Trophoblast cell (in vitro differentiated cells and primary cell): ENCODE data around the gene SOD2.

ENCODE experiments used
- DNase-seq, 2 donors: peaks; one replicate each; pipeline ENCODE4 v3.0.0-alpha.2; 2016
- H2AFZ ChIP-seq: 2 replicates; pipeline ENCODE4 v1.6.1; 2013; ENCODE audit warnings: low read length, moderate library complexity, mild to moderate bottlenecking; ENCODE audit not compliant: insufficient read depth, poor library complexity
- H2AK5ac ChIP-seq: 2 replicates; pipeline ENCODE4 v1.6.1; 2013; ENCODE audit warnings: mild to moderate bottlenecking, low read length
- H2BK120ac ChIP-seq: 2 replicates; pipeline ENCODE4 v1.6.1; 2013; ENCODE audit warnings: low read length, mild to moderate bottlenecking, moderate library complexity; ENCODE audit not compliant: insufficient read depth, poor library complexity
- H2BK12ac ChIP-seq: 2 replicates; pipeline ENCODE4 v1.6.1; 2013; ENCODE audit warnings: mild to moderate bottlenecking, low read length, moderate library complexity
- H2BK5ac ChIP-seq: 2 replicates; pipeline ENCODE4 v1.6.1; 2013; ENCODE audit warnings: low read length, low read depth, moderate library complexity, mild to moderate bottlenecking; ENCODE audit not compliant: poor library complexity
- H3K14ac ChIP-seq: 2 replicates; pipeline ENCODE4 v1.6.1; 2013; ENCODE audit warnings: mild to moderate bottlenecking, low read length
- H3K18ac ChIP-seq: 2 replicates; pipeline ENCODE4 v1.6.1; 2013; ENCODE audit warnings: mild to moderate bottlenecking, low read length
- H3K23ac ChIP-seq: 2 replicates; pipeline ENCODE4 v1.6.1; 2013; ENCODE audit warnings: low read length
- H3K27ac ChIP-seq: 2 replicates; pipeline ENCODE4 v1.5.1; 2013; ENCODE audit warnings: low read depth, mild to moderate bottlenecking, inconsistent platforms, low read length, moderate library complexity
- H3K27me3 ChIP-seq: 2 replicates; pipeline ENCODE4 v1.6.1; 2013; ENCODE audit warnings: inconsistent platforms, mild to moderate bottlenecking, low read length, moderate library complexity; ENCODE audit not compliant: insufficient read depth
- H3K36me3 ChIP-seq, 2 experiments: 1 replicate in 1 of 2; 2 replicates in 1 of 2; pipeline ENCODE4 v1.6.1; 2013; ENCODE audit warnings: low read length in 2 of 2, mild to moderate bottlenecking in 2 of 2, moderate library complexity in 1 of 2; ENCODE audit not compliant: insufficient read depth in 2 of 2, control insufficient read depth in 1 of 2
- H3K4ac ChIP-seq: 2 replicates; pipeline ENCODE4 v1.6.1; 2013; ENCODE audit warnings: low read depth, mild to moderate bottlenecking, low read length, moderate library complexity
- H3K4me1 ChIP-seq, 2 experiments: 1 replicate in 1 of 2; 2 replicates in 1 of 2; pipeline ENCODE4 v1.6.1; 2013; ENCODE audit warnings: low read length in 2 of 2, mild to moderate bottlenecking in 2 of 2, moderate library complexity in 1 of 2; ENCODE audit not compliant: insufficient read depth in 2 of 2, control insufficient read depth in 1 of 2
- H3K4me2 ChIP-seq: 2 replicates; pipeline ENCODE4 v1.6.1; 2013; ENCODE audit warnings: inconsistent platforms, mild to moderate bottlenecking, low read length, moderate library complexity
- H3K4me3 ChIP-seq: 2 replicates; pipeline ENCODE4 v1.5.1; 2013; ENCODE audit warnings: mild to moderate bottlenecking, low read depth, low read length, inconsistent platforms
- H3K79me1 ChIP-seq: one replicate; pipeline ENCODE4 v1.6.1; 2013; ENCODE audit warnings: low read length
- H3K79me2 ChIP-seq: 2 replicates; pipeline ENCODE4 v1.6.1; 2013; ENCODE audit warnings: low read length, mild to moderate bottlenecking; ENCODE audit not compliant: control insufficient read depth, insufficient read depth, poor library complexity
- H3K9ac ChIP-seq: 2 replicates; pipeline ENCODE4 v1.6.1; 2013; ENCODE audit warnings: mild to moderate bottlenecking, low read length
- H3K9me3 ChIP-seq: 2 replicates; pipeline ENCODE4 v1.6.1; 2013; ENCODE audit warnings: low read depth, mild to moderate bottlenecking, control low read depth, inconsistent platforms, low read length; ENCODE audit not compliant: insufficient read depth
- H4K12ac ChIP-seq: 2 replicates; pipeline ENCODE4 v1.6.1; 2013; ENCODE audit warnings: low read depth, mild to moderate bottlenecking, low read length, moderate library complexity
- H4K8ac ChIP-seq: 2 replicates; pipeline ENCODE4 v1.6.1; 2013; ENCODE audit warnings: low read depth, mild to moderate bottlenecking, low read length, moderate library complexity
- H4K91ac ChIP-seq: one replicate; pipeline ENCODE4 v1.6.1; 2013; ENCODE audit warnings: low read depth, mild to moderate bottlenecking, low read length, moderate library complexity
- WGBS: extraction: QIAGEN DNeasy Blood & Tissue Kit; methylation state at CpG from one replicate; pipeline ENCODE4 v1.1.7; 2013; ENCODE audit warnings: missing lambda C conversion rate; ENCODE audit not compliant: insufficient read length, insufficient coverage; ENCODE audit errors: extremely low coverage; 5-methylcytosine and 5-hydroxymethylcytosine counted together

SOD2 gene

GRCh38 chr6:159700970-159701369 is 7.9 kb upstream of the SOD2 start:
- no CpG with 5 or more reads among the region's 1 CpG for WGBS

GRCh38 chr6:159695984-159696383 is 2.9 kb upstream of the SOD2 start:
- no peak overlapping the region for H3K14ac ChIP-seq
- H3K4me1 ChIP-seq, result peaks cover 0 to 9% of the 10 kb centered on the region in 2 experiments
- H3K4ac ChIP-seq, result no peak overlapping the region
- no peak overlapping the region for H3K18ac ChIP-seq
- no peak overlapping the region for H2BK12ac ChIP-seq
- H2AK5ac ChIP-seq, result no peak overlapping the region
- H3K9me3 ChIP-seq, result no peaks in the 10 kb centered on the region
- no peak overlapping the region for H3K27ac ChIP-seq
- no peak overlapping the region for H3K4me3 ChIP-seq
- H4K12ac ChIP-seq, result no peak overlapping the region
- no peak overlapping the region for H3K9ac ChIP-seq
- no peak overlapping the region for H4K91ac ChIP-seq
- H3K36me3 ChIP-seq, result peaks cover 0 to 2% of the 10 kb centered on the region in 2 experiments
- no peak overlapping the region for H3K23ac ChIP-seq
- DNase-seq, result peak; percentile 55 to 76
- H3K4me2 ChIP-seq, result no peak overlapping the region
- WGBS, result no CpG with 5 or more reads among the region's 2 CpGs
- H4K8ac ChIP-seq, result no peak overlapping the region
- H2BK5ac ChIP-seq, result no peak overlapping the region
- peaks cover 6% of the 10 kb centered on the region for H3K79me1 ChIP-seq
- H2BK120ac ChIP-seq, result no peak overlapping the region
- no peaks in the 10 kb centered on the region for H3K27me3 ChIP-seq
- H2AFZ ChIP-seq, result no peak overlapping the region
- peaks cover 3% of the 10 kb centered on the region for H3K79me2 ChIP-seq

More at GRCh38 chr6:159700970-159701369, 7.9 kb upstream of the SOD2 start:
- no peaks in the 10 kb centered on the region for H3K79me1 ChIP-seq
- no peak overlapping the region for H3K14ac ChIP-seq
- H3K27me3 ChIP-seq, result no peaks in the 10 kb centered on the region
- peaks cover 3% of the 10 kb centered on the region for H3K9me3 ChIP-seq
- H2BK5ac ChIP-seq, result no peak overlapping the region
- H3K4me3 ChIP-seq, result no peak overlapping the region
- H4K12ac ChIP-seq, result no peak overlapping the region
- H2AK5ac ChIP-seq, result no peak overlapping the region
- no peak overlapping the region for H2AFZ ChIP-seq
- no peaks in the 10 kb centered on the region for H3K4me1 ChIP-seq
- H4K8ac ChIP-seq, result no peak overlapping the region
- DNase-seq, result peak in 1 of 2 donors; percentile 26
- no peak overlapping the region for H4K91ac ChIP-seq
- H3K36me3 ChIP-seq, result peaks cover 0 to 5% of the 10 kb centered on the region in 2 experiments
- no peak overlapping the region for H3K9ac ChIP-seq
- no peak overlapping the region for H3K4me2 ChIP-seq
- no peak overlapping the region for H3K23ac ChIP-seq
- H2BK120ac ChIP-seq, result no peak overlapping the region
- H3K27ac ChIP-seq, result no peak overlapping the region
- no peak overlapping the region for H3K4ac ChIP-seq
- no peaks in the 10 kb centered on the region for H3K79me2 ChIP-seq
- no peak overlapping the region for H2BK12ac ChIP-seq
- H3K18ac ChIP-seq, result no peak overlapping the region

- peak overlapping the region; percentile 67 for H4K12ac ChIP-seq
- H2AK5ac ChIP-seq, result no peak overlapping the region
- H2AFZ ChIP-seq, result peak overlapping the region; percentile 33
- H2BK120ac ChIP-seq, result no peak overlapping the region
- no peak overlapping the region for H3K14ac ChIP-seq
- peaks cover 0 to 4% of the 10 kb centered on the region in 2 experiments for H3K36me3 ChIP-seq
- H3K4me3 ChIP-seq, result peak overlapping the region; percentile 85
- peak in 1 of 2 donors; percentile 43 for DNase-seq
- peak overlapping the region; percentile 2 for H2BK5ac ChIP-seq
- no peak overlapping the region for H4K91ac ChIP-seq
- H3K27ac ChIP-seq, result no peak overlapping the region
- no peak overlapping the region for H3K23ac ChIP-seq
- H3K4me2 ChIP-seq, result peak overlapping the region; percentile 57
- peaks cover 3% of the 10 kb centered on the region for H3K79me2 ChIP-seq
- H3K79me1 ChIP-seq, result peaks cover 6% of the 10 kb centered on the region
- peak overlapping the region; percentile 32 for H3K18ac ChIP-seq
- H3K27me3 ChIP-seq, result no peaks in the 10 kb centered on the region
- H3K4ac ChIP-seq, result no peak overlapping the region
- peak overlapping the region; percentile 37 for H4K8ac ChIP-seq
- H3K9ac ChIP-seq, result no peak overlapping the region
- no peak overlapping the region for H2BK12ac ChIP-seq
- no peaks in the 10 kb centered on the region for H3K9me3 ChIP-seq
- peaks cover 0 to 9% of the 10 kb centered on the region in 2 experiments for H3K4me1 ChIP-seq
- no CpG with 5 or more reads among the region's 14 CpGs for WGBS
Observed at GRCh38 chr6:159693894-159694545, 979 bp upstream of the SOD2 start.

DNA sequence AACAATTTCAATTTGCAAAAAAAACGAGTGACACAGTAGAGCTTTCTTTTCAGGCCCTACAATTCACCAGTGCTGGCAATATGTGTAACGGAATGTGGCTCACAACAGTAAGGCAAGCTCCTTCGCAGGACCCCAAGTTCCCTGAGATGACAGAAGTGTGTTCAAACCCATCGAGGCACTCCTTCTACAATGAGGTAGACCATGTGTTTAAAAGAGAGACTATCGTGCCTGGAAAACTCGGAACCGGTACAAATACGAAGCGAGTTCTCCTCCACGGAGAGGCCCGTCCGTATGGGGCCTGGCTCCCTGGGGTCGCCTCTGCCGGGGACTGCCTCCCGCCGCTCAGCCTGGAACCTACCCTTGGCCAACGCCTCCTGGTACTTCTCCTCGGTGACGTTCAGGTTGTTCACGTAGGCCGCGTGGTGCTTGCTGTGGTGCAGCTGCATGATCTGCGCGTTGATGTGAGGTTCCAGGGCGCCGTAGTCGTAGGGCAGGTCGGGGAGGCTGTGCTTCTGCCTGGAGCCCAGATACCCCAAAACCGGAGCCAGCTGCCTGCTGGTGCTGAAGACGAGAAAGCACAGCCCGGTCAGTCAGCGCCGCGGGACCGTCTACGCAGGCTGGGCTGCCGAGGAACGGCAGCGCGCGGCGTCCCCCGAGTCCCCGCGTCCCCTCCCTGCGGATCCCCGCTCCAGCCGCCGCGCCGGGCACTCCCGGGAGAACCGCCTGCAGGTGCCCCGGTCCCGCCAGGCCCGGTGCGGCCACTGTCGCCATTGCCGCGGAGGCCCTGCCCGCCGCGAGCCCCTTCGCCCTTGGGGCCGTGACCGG is 526 bp downstream of the SOD2 start:
- WGBS, result no CpG with 5 or more reads among the region's 66 CpGs
- Histone ChIP-seq H4K91ac (no peak overlapping the region), H2BK5ac (peak overlapping the region; percentile 23), H3K27me3 (no peaks in the 10 kb centered on the region), H3K9me3 (no peaks in the 10 kb centered on the region), H2BK12ac (no peak overlapping the region), H4K12ac (peak overlapping the region; percentile 37), H3K4me1 (peaks cover 0 to 9% of the 10 kb centered on the region in 2 experiments), H2AK5ac (no peak overlapping the region), H3K14ac (peak overlapping the region; percentile 38), H3K79me1 (peaks cover 6% of the 10 kb centered on the region), H3K27ac (no peak overlapping the region), H2BK120ac (no peak overlapping the region), H4K8ac (peak overlapping the region; percentile 40), H3K23ac (peak overlapping the region; percentile 15), H2AFZ (peak overlapping the region; percentile 77), H3K4ac (no peak overlapping the region), H3K4me2 (peak overlapping the region; percentile 80), H3K4me3 (peak overlapping the region; percentile 85), H3K18ac (peak overlapping the region; percentile 37), H3K79me2 (peaks cover 3% of the 10 kb centered on the region), H3K9ac (peak overlapping the region; percentile 36), H3K36me3 (peaks cover 0 to 4% of the 10 kb centered on the region in 2 experiments)
- DNase-seq, result peak in 1 of 2 donors; percentile 45
